BLaER1 treated with 17β-estradiol and CSF1 and Interleukin-3, amounts not matched to agents 10 nM and 100 nM (cell line): ENCODE results near the gene PPP6R3.

Experiments
- H3K27ac ChIP-seq, 11 experiments: shearing (Covaris generic); formaldehyde crosslinking; 2 replicates each; pipeline ENCODE4 v1.8.1; 2022
- H3K27me3 ChIP-seq, 11 experiments: shearing (Covaris generic); formaldehyde crosslinking; 2 replicates each; pipeline ENCODE4 v1.8.1; 2022
- H3K36me3 ChIP-seq, 11 experiments: shearing (Covaris generic); formaldehyde crosslinking; 2 replicates each; pipeline ENCODE4 v1.8.1; 2022
- H3K4me1 ChIP-seq, 10 experiments: shearing (Covaris generic); formaldehyde crosslinking; 2 replicates each; pipeline ENCODE4 v1.8.1; 2022
- H3K4me2 ChIP-seq, 11 experiments: shearing (Covaris generic); formaldehyde crosslinking; 2 replicates each; pipeline ENCODE4 v1.8.1; 2022
- H3K4me3 ChIP-seq, 10 experiments: shearing (Covaris generic); formaldehyde crosslinking; 2 replicates each; pipeline ENCODE4 v1.8.1; 2022
- H3K9ac ChIP-seq, 11 experiments: shearing (Covaris generic); formaldehyde crosslinking; 2 replicates each; pipeline ENCODE4 v1.8.1; 2022
- H3K9me3 ChIP-seq, 11 experiments: shearing (Covaris generic); formaldehyde crosslinking; replicated peaks in 1 of 11; 2 replicates each; pipeline ENCODE4 v1.8.1; 2022
- H4K20me1 ChIP-seq, 11 experiments: shearing (Covaris generic); formaldehyde crosslinking; 2 replicates each; pipeline ENCODE4 v1.8.1; 2022
- Cebpa-rat ChIP-seq, 11 experiments: shearing (Covaris generic); IDR thresholded peaks; 2 replicates each; pipeline ENCODE4 v1.8.1; 2022

Gene PPP6R3

GRCh38 chr11:68506908-68507307 lies 46.4 kb downstream of the PPP6R3 start:
- no peak for TF ChIP-seq Cebpa-rat (IDR thresholded peaks at IDR 0.05)
- Histone ChIP-seq H4K20me1 (peaks cover 99 to 100% (median 100%) of the 10 kb centered on the region in 11 experiments), H3K27me3 (no peaks in the 10 kb centered on the region), H3K4me3 (no peak overlapping the region), H3K9me3 (no peaks in the 10 kb centered on the region), H3K4me1 (peaks cover 66 to 87% (median 83%) of the 10 kb centered on the region in 10 experiments), H3K4me2 (peak overlapping the region; percentile 41 to 85 (median 67); a peak in 21 of 22 replicates), H3K27ac (no peak overlapping the region), H3K36me3 (peaks cover 4 to 48% (median 29%) of the 10 kb centered on the region in 11 experiments; a peak in 20 of 22 replicates), H3K9ac (no peak overlapping the region)

GRCh38 chr11:68508425-68508824 lies 47.9 kb downstream of the PPP6R3 start:
- H4K20me1 ChIP-seq = peaks cover 99 to 100% (median 100%) of the 10 kb centered on the region in 11 experiments
- H3K36me3 ChIP-seq = peaks cover 16 to 64% (median 44%) of the 10 kb centered on the region in 11 experiments
- H3K27ac ChIP-seq = no peak overlapping the region
- peaks cover 53 to 71% (median 70%) of the 10 kb centered on the region in 10 experiments for H3K4me1 ChIP-seq
- peak overlapping the region; percentile 29 to 85 (median 53); a peak in 21 of 22 replicates for H3K4me2 ChIP-seq
- H3K4me3 ChIP-seq = no peak overlapping the region
- H3K9ac ChIP-seq = 0 out of 22 replicates have a peak overlapping the region, but pooled peaks of 2 of the 11 experiments have one; percentile 13 to 19
- TF ChIP-seq Cebpa-rat (IDR thresholded peaks at IDR 0.05) = no peak
- no peaks in the 10 kb centered on the region for H3K27me3 ChIP-seq
- no peaks in the 10 kb centered on the region for H3K9me3 ChIP-seq

GRCh38 chr11:68509066-68509465 lies 48.5 kb downstream of the PPP6R3 start:
- Histone ChIP-seq H3K4me2 (peak overlapping the region; percentile 29 to 85 (median 53)), H3K9ac (0 out of 22 replicates have a peak overlapping the region, but pooled peaks of 1 of the 11 experiments have one; percentile 13), H3K27me3 (no peaks in the 10 kb centered on the region), H3K4me1 (peaks cover 48 to 65% (median 63%) of the 10 kb centered on the region in 10 experiments), H3K27ac (peak overlapping the region in 1 of 11 experiments; percentile 3; a peak in 2 of 22 replicates), H3K36me3 (peaks cover 20 to 70% (median 49%) of the 10 kb centered on the region in 11 experiments), H4K20me1 (peaks cover 99 to 100% (median 100%) of the 10 kb centered on the region in 11 experiments), H3K9me3 (0 out of 22 replicates have a peak, but pooled peaks cover 0 to under 1% (median 0%) of the 10 kb centered on the region in 11 experiments), H3K4me3 (no peak overlapping the region)
- TF ChIP-seq Cebpa-rat (IDR thresholded peaks at IDR 0.05) = no peak

GRCh38 chr11:68513930-68514487 lies 53.5 kb downstream of the PPP6R3 start:
- no peaks in the 10 kb centered on the region for H3K27me3 ChIP-seq
- no peak for TF ChIP-seq Cebpa-rat (IDR thresholded peaks at IDR 0.05)
- H3K4me2 ChIP-seq = no peak overlapping the region
- peaks cover 86 to 100% (median 99%) of the 10 kb centered on the region in 11 experiments for H4K20me1 ChIP-seq
- H3K4me1 ChIP-seq = peaks cover 16 to 34% (median 30%) of the 10 kb centered on the region in 10 experiments
- H3K27ac ChIP-seq = no peak overlapping the region
- no peak overlapping the region for H3K9ac ChIP-seq
- no peak overlapping the region for H3K4me3 ChIP-seq
- peaks cover 0 to 24% (median 6%) of the 10 kb centered on the region in 11 experiments; a peak in 8 of 22 replicates for H3K9me3 ChIP-seq
- H3K36me3 ChIP-seq = peaks cover 50 to 99% (median 86%) of the 10 kb centered on the region in 11 experiments

GRCh38 chr11:68517121-68517741 lies 56.7 kb downstream of the PPP6R3 start:
- Histone ChIP-seq H3K4me2 (peak overlapping the region in 6 of 11 experiments; percentile 2 to 37 (median 24); a peak in 11 of 22 replicates), H3K9me3 (peaks cover 0 to 24% (median 6%) of the 10 kb centered on the region in 11 experiments; a peak in 8 of 22 replicates), H3K27me3 (no peaks in the 10 kb centered on the region), H3K4me1 (peaks cover 0 to 30% (median 16%) of the 10 kb centered on the region in 10 experiments; a peak in 16 of 20 replicates), H3K4me3 (no peak overlapping the region), H3K9ac (no peak overlapping the region), H4K20me1 (peaks cover 73 to 100% (median 95%) of the 10 kb centered on the region in 11 experiments), H3K27ac (peak overlapping the region in 1 of 11 experiments; percentile 1; a peak in 1 of 22 replicates), H3K36me3 (peaks cover 75 to 100% (median 92%) of the 10 kb centered on the region in 11 experiments)
- TF ChIP-seq Cebpa-rat (IDR thresholded peaks at IDR 0.05) = no peak

- H4K20me1 ChIP-seq = peaks cover 64 to 99% (median 90%) of the 10 kb centered on the region in 11 experiments
- peaks cover 0 to 24% (median 6%) of the 10 kb centered on the region in 11 experiments; a peak in 8 of 22 replicates for H3K9me3 ChIP-seq
- no peaks in the 10 kb centered on the region for H3K27me3 ChIP-seq
- no peak overlapping the region for H3K9ac ChIP-seq
- no peak overlapping the region for H3K4me3 ChIP-seq
- no peak overlapping the region; a peak in 1 of 22 replicates for H3K4me2 ChIP-seq
- no peak overlapping the region for H3K27ac ChIP-seq
- H3K36me3 ChIP-seq = peaks cover 75 to 100% (median 92%) of the 10 kb centered on the region in 11 experiments
- peaks cover 4 to 37% (median 19%) of the 10 kb centered on the region in 10 experiments; a peak in 17 of 20 replicates for H3K4me1 ChIP-seq
- no peak for TF ChIP-seq Cebpa-rat (IDR thresholded peaks at IDR 0.05)
Measured at GRCh38 chr11:68518191-68518590, 57.6 kb downstream of the PPP6R3 start.

GRCh38 chr11:68521969-68522652 lies 61.6 kb downstream of the PPP6R3 start:
- no peak overlapping the region for H3K4me2 ChIP-seq
- peaks cover 44 to 99% (median 73%) of the 10 kb centered on the region in 11 experiments for H4K20me1 ChIP-seq
- H3K27ac ChIP-seq = no peak overlapping the region
- H3K4me3 ChIP-seq = no peak overlapping the region
- no peaks in the 10 kb centered on the region for H3K9me3 ChIP-seq
- H3K9ac ChIP-seq = no peak overlapping the region
- no peak for TF ChIP-seq Cebpa-rat (IDR thresholded peaks at IDR 0.05)
- peaks cover 84 to 100% (median 93%) of the 10 kb centered on the region in 11 experiments for H3K36me3 ChIP-seq
- peaks cover 15 to 49% (median 27%) of the 10 kb centered on the region in 10 experiments for H3K4me1 ChIP-seq
- no peaks in the 10 kb centered on the region for H3K27me3 ChIP-seq

- Histone ChIP-seq H3K4me3 (no peak overlapping the region), H3K4me1 (peaks cover 17 to 50% (median 29%) of the 10 kb centered on the region in 10 experiments), H4K20me1 (peaks cover 45 to 99% (median 73%) of the 10 kb centered on the region in 11 experiments), H3K9me3 (no peaks in the 10 kb centered on the region), H3K36me3 (peaks cover 90 to 100% (median 94%) of the 10 kb centered on the region in 11 experiments), H3K4me2 (no peak overlapping the region; a peak in 2 of 22 replicates), H3K27me3 (no peaks in the 10 kb centered on the region), H3K27ac (no peak overlapping the region), H3K9ac (no peak overlapping the region)
- TF ChIP-seq Cebpa-rat (IDR thresholded peaks at IDR 0.05) = no peak
Measured at GRCh38 chr11:68523033-68523432, 62.5 kb downstream of the PPP6R3 start.
